VCaP (cell line): Measurements from ENCODE around the gene CASP8.

Experiments
- H3K27ac ChIP-seq: fragments of 450-650 bp; 2 replicates; pipeline ENCODE4 v1.5.1; 2017
- TF ChIP-seq, protein P1 (sequence below): fragments of 450-650 bp; conservative IDR thresholded peaks from 2 replicates; pipeline ENCODE4 v1.5.1; 2017; ENCODE audit warnings: mild to moderate bottlenecking, moderate library complexity

Gene CASP8

DNA sequence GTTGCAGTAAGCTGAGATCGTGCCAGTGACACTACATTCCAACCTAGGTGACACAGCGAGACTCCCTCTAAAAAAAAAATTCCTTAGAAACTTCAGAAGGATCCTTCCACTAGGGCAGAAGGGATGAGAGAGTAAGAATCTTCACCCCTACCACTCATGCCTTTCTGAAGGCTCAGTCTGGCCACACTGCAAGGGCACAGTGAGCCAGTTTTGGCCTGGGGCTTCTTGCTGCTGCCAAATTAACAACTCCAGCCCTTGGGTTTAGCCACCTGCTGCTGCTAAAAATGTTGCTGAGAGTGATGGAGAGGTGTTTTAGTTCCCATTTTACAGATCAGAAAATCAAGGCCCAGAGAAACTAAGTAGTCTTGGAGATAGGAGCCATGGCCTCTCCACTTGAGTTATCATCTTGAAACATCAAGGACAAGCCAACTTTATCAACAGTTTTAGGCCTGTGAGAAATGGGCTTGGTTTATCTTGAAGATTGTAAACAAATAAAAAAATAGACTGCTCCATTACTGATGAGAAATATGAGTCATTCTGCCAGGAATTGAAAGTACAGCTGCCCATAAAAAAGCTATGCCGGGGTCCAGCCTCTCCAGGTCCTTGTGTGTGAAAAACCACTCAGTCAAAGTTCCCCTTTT lies 31.9 kb upstream of the CASP8 start:
- H3K27ac ChIP-seq: no peak overlapping the region
- TF ChIP-seq, protein P1, sequence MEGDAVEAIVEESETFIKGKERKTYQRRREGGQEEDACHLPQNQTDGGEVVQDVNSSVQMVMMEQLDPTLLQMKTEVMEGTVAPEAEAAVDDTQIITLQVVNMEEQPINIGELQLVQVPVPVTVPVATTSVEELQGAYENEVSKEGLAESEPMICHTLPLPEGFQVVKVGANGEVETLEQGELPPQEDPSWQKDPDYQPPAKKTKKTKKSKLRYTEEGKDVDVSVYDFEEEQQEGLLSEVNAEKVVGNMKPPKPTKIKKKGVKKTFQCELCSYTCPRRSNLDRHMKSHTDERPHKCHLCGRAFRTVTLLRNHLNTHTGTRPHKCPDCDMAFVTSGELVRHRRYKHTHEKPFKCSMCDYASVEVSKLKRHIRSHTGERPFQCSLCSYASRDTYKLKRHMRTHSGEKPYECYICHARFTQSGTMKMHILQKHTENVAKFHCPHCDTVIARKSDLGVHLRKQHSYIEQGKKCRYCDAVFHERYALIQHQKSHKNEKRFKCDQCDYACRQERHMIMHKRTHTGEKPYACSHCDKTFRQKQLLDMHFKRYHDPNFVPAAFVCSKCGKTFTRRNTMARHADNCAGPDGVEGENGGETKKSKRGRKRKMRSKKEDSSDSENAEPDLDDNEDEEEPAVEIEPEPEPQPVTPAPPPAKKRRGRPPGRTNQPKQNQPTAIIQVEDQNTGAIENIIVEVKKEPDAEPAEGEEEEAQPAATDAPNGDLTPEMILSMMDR: no peak

DNA sequence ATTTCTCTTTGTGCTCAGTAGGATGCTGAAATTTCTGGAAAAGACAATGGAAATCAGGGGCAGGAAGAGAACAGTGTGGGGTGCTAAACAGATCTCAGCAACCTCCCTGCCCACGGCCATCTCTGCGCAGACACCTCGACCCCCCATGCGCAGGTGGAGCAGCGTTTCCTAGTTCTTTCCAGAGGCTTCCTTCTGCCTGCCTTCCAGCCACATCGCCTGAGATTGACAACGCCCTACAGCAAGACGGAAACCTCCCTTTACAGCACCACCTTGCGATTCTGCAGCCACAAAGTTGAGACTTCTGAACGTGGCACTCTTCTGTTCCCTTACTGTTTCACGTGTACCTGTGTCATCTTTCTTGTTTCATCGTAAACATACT lies 31.4 kb upstream of the CASP8 start:
- TF ChIP-seq, protein P1: no peak
- H3K27ac ChIP-seq: no peak overlapping the region

DNA sequence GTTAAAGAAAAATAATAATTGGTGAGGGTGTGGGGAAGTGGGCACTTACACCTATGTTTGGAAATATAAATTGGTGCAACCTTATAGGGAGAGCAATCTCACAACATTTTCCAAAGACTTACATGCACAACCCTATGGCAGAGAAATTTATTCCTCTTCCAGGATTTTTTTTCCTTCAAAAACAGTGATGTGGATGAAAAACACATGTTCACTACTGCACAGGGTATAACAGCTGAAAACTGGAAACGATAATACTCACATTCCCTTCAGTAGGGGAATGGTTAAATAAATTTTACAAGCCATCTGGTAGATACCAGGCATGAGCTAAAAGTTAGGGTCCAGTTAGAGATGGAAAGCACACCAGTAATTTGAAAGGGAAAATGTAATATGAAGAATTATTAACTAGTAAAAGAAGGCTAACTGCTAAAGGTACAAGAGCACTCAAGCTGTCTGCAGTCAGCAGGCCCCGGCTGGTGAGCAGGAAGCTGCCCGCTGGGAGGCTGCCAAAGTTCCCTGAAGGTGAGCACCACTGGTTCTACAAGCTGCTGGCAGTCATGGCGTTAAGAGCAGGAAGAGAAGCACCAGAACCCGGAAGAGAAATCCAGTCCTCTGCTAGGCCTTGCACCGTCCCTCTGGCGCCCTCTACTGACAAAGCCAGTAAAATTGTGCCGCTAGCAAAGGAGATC lies 28.4 kb upstream of the CASP8 start:
- H3K27ac ChIP-seq: peak overlapping the region; percentile 76
- TF ChIP-seq, protein P1: peak; percentile 97

DNA sequence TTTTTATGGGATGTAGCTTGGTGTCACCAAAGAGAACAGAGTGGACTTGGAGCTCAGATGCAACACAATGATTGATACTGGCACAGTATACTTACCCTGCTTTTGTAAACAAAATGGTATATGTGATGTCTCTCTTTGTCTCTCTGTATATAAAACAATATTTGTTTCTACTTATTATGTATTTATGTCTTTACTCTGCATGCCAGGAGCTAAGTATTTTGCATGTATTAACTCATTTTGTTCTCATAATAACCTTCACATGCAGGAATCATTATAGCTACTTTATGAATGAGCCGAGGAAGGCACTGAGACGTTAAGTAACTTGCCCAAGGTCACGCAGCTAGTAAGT lies 27.9 kb upstream of the CASP8 start:
- H3K27ac ChIP-seq: peak overlapping the region; percentile 76
- TF ChIP-seq, protein P1: no peak; the same call in none of the 2 replicates

DNA sequence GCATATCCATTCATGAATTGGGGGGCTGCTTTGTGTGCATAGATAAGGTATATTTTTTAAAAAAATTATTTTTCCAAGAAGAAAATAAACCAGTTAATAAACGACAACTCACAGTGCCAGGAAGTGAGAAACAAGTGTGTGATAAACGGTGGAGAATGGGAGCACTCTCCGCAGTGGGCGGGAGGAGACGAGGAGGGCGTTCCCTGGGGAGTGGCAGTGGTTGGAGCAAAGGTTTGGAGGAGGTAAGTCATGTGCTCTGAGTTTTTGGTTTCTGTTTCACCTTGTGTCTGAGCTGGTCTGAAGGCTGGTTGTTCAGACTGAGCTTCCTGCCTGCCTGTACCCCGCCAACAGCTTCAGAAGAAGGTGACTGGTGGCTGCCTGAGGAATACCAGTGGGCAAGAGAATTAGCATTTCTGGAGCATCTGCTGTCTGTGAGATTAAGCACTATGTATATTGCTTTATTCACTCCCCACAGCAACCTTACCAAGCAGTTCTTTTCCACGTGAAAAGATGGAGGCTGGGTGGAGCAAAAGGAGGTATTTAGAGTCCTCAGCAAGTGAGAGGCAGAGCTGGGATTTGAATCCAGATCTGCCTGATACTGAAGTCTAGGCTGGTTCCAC lies 27.0 kb upstream of the CASP8 start:
- TF ChIP-seq, protein P1: no peak
- H3K27ac ChIP-seq: peak overlapping the region; percentile 76

DNA sequence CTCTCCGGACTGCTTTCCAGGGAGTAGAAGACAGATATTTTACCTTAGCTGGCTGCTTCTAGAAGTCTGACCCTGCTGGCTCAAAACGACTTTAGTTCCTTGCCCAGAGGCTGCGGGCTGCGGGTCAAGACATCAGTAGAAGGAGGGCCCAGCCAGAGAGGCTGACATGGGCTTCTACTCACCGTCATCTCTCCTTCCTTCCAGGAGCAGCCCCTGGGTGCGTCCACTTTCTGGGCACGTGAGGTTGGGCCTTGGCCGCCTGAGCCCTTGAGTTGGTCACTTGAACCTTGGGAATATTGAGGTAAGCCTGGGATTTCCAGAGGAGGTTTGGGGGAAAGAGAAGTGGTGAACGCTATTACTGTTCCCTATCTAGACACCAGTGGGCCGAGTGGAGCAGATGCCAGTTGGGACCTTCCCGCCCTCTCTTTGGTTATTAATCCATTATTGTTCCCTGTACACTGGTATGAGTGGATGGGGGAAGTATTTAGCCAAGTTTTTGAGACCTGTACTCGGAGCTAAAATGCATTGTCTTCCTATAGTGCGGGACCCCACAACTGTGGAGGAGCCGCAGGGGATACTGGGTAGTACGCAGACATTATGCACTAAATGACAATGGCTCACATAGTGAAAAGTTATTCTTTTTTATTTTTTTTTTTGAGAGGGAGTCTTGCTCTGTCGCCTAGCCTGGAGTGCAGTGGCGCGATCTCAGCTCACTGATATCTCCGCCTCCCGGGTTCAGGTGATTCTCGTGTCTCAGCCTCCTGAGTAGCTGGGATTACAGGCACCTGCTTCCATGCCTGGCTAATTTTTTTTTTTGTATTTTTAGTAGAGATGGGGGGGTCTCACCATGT lies 26.3 kb upstream of the CASP8 start:
- TF ChIP-seq, protein P1: no peak
- peak overlapping the region; percentile 76 for H3K27ac ChIP-seq

DNA sequence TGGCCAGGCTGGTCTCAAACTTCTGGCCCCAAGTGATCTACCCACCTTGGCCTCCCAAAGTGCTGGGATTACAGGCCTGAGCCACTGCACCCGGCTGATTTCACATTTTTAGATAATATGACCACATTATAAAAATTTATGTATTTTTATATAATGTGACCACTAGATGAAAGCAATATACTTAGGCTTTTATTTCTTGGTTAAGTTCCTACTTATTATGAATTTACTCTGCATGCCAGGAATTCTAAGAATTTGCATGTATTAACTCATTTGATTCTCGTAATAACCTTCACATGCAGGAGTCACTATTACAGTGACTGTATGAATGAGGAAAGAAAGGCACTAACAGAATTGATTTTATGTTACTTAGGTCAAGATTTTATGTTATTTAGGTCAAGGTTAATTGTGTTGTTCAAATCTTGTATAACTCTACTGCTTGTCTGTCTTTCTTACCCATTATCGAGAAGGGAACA lies 25.6 kb upstream of the CASP8 start:
- peak overlapping the region; percentile 76 for H3K27ac ChIP-seq
- TF ChIP-seq, protein P1: no peak
